NB4 (cell line): ENCODE data around the gene HDHD3.

ENCODE experiments used
- DNase-seq: peaks from one replicate; pipeline ENCODE4 v3.0.0; 2010; ENCODE audit warnings: low read depth
- H3K4me3 ChIP-seq: one replicate; pipeline ENCODE4 v1.5.1; 2011; ENCODE audit warnings: mild to moderate bottlenecking, low read depth, low read length, moderate library complexity
- CTCF ChIP-seq: IDR thresholded peaks from one replicate; pipeline ENCODE4 v1.5.1; 2012; ENCODE audit warnings: low read depth, low read length
- MAX ChIP-seq: IDR thresholded peaks from 2 replicates; pipeline ENCODE4 v1.6.1; 2011; ENCODE audit warnings: low read depth, low read length
- MYC ChIP-seq: IDR thresholded peaks from 2 replicates; pipeline ENCODE4 v1.6.1; 2011; ENCODE audit warnings: low read depth, low read length
- POLR2A ChIP-seq: IDR thresholded peaks from 2 replicates; pipeline ENCODE4 v1.6.1; 2011; ENCODE audit warnings: mild to moderate bottlenecking; ENCODE audit not compliant: insufficient read length; ENCODE audit errors: extremely low read depth

Gene HDHD3

DNA sequence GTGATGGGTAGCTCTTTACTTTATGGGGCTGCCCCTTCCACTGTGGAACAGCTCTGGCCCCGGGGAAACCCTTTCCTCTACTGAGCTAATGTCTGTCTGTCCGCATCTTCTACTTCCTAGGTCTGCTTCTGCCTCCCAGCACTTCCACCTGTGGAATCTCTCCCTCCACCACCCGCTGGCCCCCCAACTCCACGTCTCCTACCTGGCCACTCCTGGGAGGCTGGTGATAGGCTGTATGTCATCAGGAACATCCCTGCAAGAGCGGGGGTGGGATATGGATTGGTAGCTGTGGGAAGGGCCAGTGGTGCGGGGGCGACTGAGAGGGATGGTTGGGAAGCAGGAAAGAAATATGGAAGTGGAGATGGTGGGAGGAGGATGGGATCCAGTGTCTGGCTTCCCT is 15.1 kb upstream of the HDHD3 start:
- H3K4me3 ChIP-seq: no peak overlapping the region
- DNase-seq: no peak
- TF ChIP-seq MYC (no peak), CTCF (no peak), MAX (no peak), POLR2A (no peak)

- no peak for DNase-seq
- no peak for TF ChIP-seq MYC
- TF ChIP-seq CTCF: no peak
- TF ChIP-seq POLR2A: no peak
- no peak for TF ChIP-seq MAX
- no peak overlapping the region for H3K4me3 ChIP-seq
These were observed 13.6 kb upstream of the HDHD3 start for GRCh38 chr9:113390192-113390960.

- H3K4me3 ChIP-seq: no peak overlapping the region
- TF ChIP-seq MYC (no peak), POLR2A (no peak), MAX (no peak), CTCF (no peak)
- no peak for DNase-seq
These were observed 12.7 kb upstream of the HDHD3 start for GRCh38 chr9:113389451-113389850.

DNA sequence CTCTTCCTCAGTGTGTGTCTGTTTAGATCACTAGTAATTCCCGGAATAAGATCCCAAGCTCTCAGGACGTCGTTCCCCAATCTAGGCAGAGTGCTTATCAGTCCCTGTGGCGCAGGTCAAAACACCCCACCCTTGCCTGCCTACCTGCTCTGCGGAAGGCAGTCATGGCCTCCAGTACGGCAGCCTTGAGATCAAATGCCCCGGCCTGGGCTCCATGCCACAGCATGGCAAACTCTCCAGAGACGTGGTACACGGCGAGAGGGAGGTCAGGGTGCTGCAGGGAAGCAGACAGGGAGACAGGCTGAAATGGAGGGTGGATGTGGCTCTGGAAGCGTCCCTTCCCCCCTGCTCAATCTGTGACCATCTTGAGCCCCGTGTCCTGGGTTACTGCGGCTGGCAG is 12.0 kb upstream of the HDHD3 start:
- no peak for DNase-seq
- TF ChIP-seq MAX (no peak), MYC (no peak), POLR2A (no peak), CTCF (no peak)
- H3K4me3 ChIP-seq: no peak overlapping the region

GRCh38 chr9:113387560-113388230 is 10.9 kb upstream of the HDHD3 start:
- no peak overlapping the region for H3K4me3 ChIP-seq
- no peak for TF ChIP-seq MAX
- TF ChIP-seq CTCF: no peak
- TF ChIP-seq POLR2A: no peak
- TF ChIP-seq MYC: no peak
- no peak for DNase-seq
